HepG2 (cell line): ENCODE results near the gene TMEM143. TPM values are rescaled to one million over a fixed set of nuclear protein-coding genes. Genes with fewer than 3 reads are reported as not detected.

Source experiments
- ARNT2 ChIP-seq: sonication (generic); formaldehyde crosslinking; IDR thresholded peaks from 2 replicates; pipeline ENCODE4 v1.8.0; 2022; ENCODE audit warnings: mild to moderate bottlenecking, low read depth, missing genetic modification reagents, moderate library complexity
- BORCS8-MEF2B ChIP-seq: sonication (generic); formaldehyde crosslinking; IDR thresholded peaks from 2 replicates; pipeline ENCODE4 v1.8.0; 2022; ENCODE audit warnings: mild to moderate bottlenecking, missing genetic modification reagents
- FOSL1 ChIP-seq: sonication (generic); formaldehyde crosslinking; IDR thresholded peaks from 2 replicates; pipeline ENCODE4 v1.9.0; 2021; ENCODE audit warnings: missing genetic modification reagents, borderline replicate concordance
- HES4 ChIP-seq: sonication (generic); formaldehyde crosslinking; IDR thresholded peaks from 2 replicates; pipeline ENCODE4 v1.9.0; 2021; ENCODE audit warnings: mild to moderate bottlenecking, missing genetic modification reagents, borderline replicate concordance
- JUN ChIP-seq: sonication (generic); formaldehyde crosslinking; IDR thresholded peaks from 2 replicates; pipeline ENCODE4 v1.4.0; 2020; ENCODE audit warnings: mild to moderate bottlenecking, missing genetic modification reagents
- LRRFIP1 ChIP-seq: sonication (generic); formaldehyde crosslinking; conservative IDR thresholded peaks from 2 replicates; pipeline ENCODE4 v1.4.0; 2020; ENCODE audit warnings: missing genetic modification reagents
- NCOA5 ChIP-seq: sonication (generic); formaldehyde crosslinking; IDR thresholded peaks from 2 replicates; pipeline ENCODE4 v1.4.0; 2020; ENCODE audit warnings: missing genetic modification reagents
- PHF5A ChIP-seq: IDR thresholded peaks from one replicate; pipeline ENCODE4 v1.6.1; 2018; ENCODE audit warnings: low read depth, missing genetic modification reagents; ENCODE audit not compliant: unreplicated experiment
- REPIN1 ChIP-seq: sonication (generic); formaldehyde crosslinking; IDR thresholded peaks from 2 replicates; pipeline ENCODE4 v1.8.0; 2022; ENCODE audit warnings: missing genetic modification reagents, low read depth, mild to moderate bottlenecking, borderline replicate concordance
- SIX4 ChIP-seq: sonication (generic); formaldehyde crosslinking; IDR thresholded peaks from 2 replicates; pipeline ENCODE4 v1.4.0; 2020; ENCODE audit warnings: missing genetic modification reagents
- TAF15 ChIP-seq: fragments of 200-400 bp; formaldehyde crosslinking; IDR thresholded peaks from one replicate; pipeline ENCODE4 v1.6.1; 2018; ENCODE audit warnings: mild to moderate bottlenecking, low read depth, low read length; ENCODE audit not compliant: poor library complexity, severe bottlenecking
- ZBTB37 ChIP-seq: sonication (generic); formaldehyde crosslinking; IDR thresholded peaks from 2 replicates; pipeline ENCODE4 v1.4.0; 2020; ENCODE audit warnings: mild to moderate bottlenecking, missing genetic modification reagents
- ZC3H4 ChIP-seq: sonication (generic); formaldehyde crosslinking; IDR thresholded peaks from 2 replicates; pipeline ENCODE4 v1.4.0; 2020; ENCODE audit warnings: missing genetic modification reagents, borderline replicate concordance
- ZFP82 ChIP-seq: sonication (generic); formaldehyde crosslinking; IDR thresholded peaks from 2 replicates; pipeline ENCODE4 v1.5.1; 2020; ENCODE audit warnings: mild to moderate bottlenecking, missing genetic modification reagents, borderline replicate concordance
- ZNF12 ChIP-seq: sonication (generic); formaldehyde crosslinking; IDR thresholded peaks from 2 replicates; pipeline ENCODE4 v1.5.0; 2020; ENCODE audit warnings: missing genetic modification reagents
- ZNF142 ChIP-seq: sonication (generic); formaldehyde crosslinking; IDR thresholded peaks from 2 replicates; pipeline ENCODE4 v1.4.0; 2020; ENCODE audit warnings: missing genetic modification reagents
- ZNF382 ChIP-seq: sonication (generic); formaldehyde crosslinking; IDR thresholded peaks from 2 replicates; pipeline ENCODE4 v1.5.0; 2020; ENCODE audit warnings: missing genetic modification reagents, mild to moderate bottlenecking, borderline replicate concordance
- ZNF747 ChIP-seq: sonication (generic); formaldehyde crosslinking; IDR thresholded peaks from 2 replicates; pipeline ENCODE4 v1.8.1; 2023; ENCODE audit warnings: missing genetic modification reagents, mild to moderate bottlenecking, borderline replicate concordance
- ZNF891 ChIP-seq: sonication (generic); formaldehyde crosslinking; IDR thresholded peaks from 2 replicates; pipeline ENCODE4 v1.5.0; 2020; ENCODE audit warnings: mild to moderate bottlenecking, missing genetic modification reagents
- polyA plus RNA-seq, 8 experiments: library from polyadenylated mRNA; depleted of rRNA in 3 of 8; stranded (reverse) in 7 of 8; unstranded in 1 of 8; fragments of >200 nt; fragmentation: Illumina TruSeq in 4 of 8; extraction: Trizol in 4 of 8; gene quantifications; 2 replicates each; pipeline versions ENCODE4 v1.2.1 to v1.2.3, GENCODE V29; 2011 to 2016; ENCODE audit warnings: low read depth in 4 of 8, missing spikeins in 1 of 8, mixed read lengths in 1 of 8; ENCODE audit not compliant: insufficient read depth in 1 of 8
- total RNA-seq, 5 experiments: library from RNA; depleted of rRNA; stranded (reverse); fragments of >200 nt; fragmentation: Illumina TruSeq; extraction: Trizol; gene quantifications; 2 replicates each; pipeline ENCODE4 v1.2.3, GENCODE V29; 2016; ENCODE audit warnings: low read depth in 1 of 5

The TMEM143 gene
- total and polyA plus RNA-seq, 2 of the 13 experiments (the other 11 are each of a cell fraction or from before 2014, with no cell fraction given) = 7.7 to 11.3 TPM

- TF ChIP-seq LRRFIP1 (CRISPR knock-in tag) = no peak
- peak; percentile 87 for TF ChIP-seq HES4 (CRISPR knock-in tag)
- TF ChIP-seq ZFP82 (CRISPR knock-in tag) = 0 out of 2 replicates have a peak, but pooled peaks have one; percentile 82
- TF ChIP-seq ARNT2 = peak; percentile 70; the same call in 1 of the 2 replicates
- no peak for TF ChIP-seq NCOA5 (CRISPR knock-in tag)
- no peak for TF ChIP-seq FOSL1
- TF ChIP-seq ZBTB37 (CRISPR knock-in tag) = no peak
- no peak for TF ChIP-seq PHF5A (CRISPR knock-in tag)
- TF ChIP-seq TAF15 = no peak
- no peak for TF ChIP-seq SIX4 (CRISPR knock-in tag)
- peak; percentile 52; the same call in 1 of the 2 replicates for TF ChIP-seq REPIN1 (CRISPR knock-in tag)
- no peak for TF ChIP-seq ZNF891
- TF ChIP-seq ZNF747 (CRISPR knock-in tag) = no peak
- peak; percentile 59; the same call in 1 of the 2 replicates for TF ChIP-seq ZNF12 (CRISPR knock-in tag)
- no peak for TF ChIP-seq JUN (CRISPR knock-in tag)
- TF ChIP-seq ZC3H4 (CRISPR knock-in tag) = peak; percentile 76; the same call in 1 of the 2 replicates
- no peak for TF ChIP-seq ZNF382 (CRISPR knock-in tag)
- no peak for TF ChIP-seq ZNF142
- no peak for TF ChIP-seq BORCS8-MEF2B (CRISPR knock-in tag)
These were observed 26.7 kb upstream of the TMEM143 start (continued) for GRCh38 chr19:48390188-48391099.
